ENCODE data around the gene MASTL.

The MASTL gene

GRCh38 chr10:27150261-27150660 is 4.9 kb upstream of the MASTL start:
- TF ChIP-seq CTCF (IDR thresholded peaks at IDR 0.05; ENCODE audit: low read depth, low read length): no peak
- DNase-seq (ENCODE audit: low read depth in 2 of 2): no peak
- H3K4me3 ChIP-seq (replicated peaks in 1 of 2; ENCODE audit: low read depth in 2 of 2, low read length in 2 of 2): no peak overlapping the region

- peak overlapping the region; percentile 65 to 95 for H3K4me3 ChIP-seq (replicated peaks in 1 of 2; ENCODE audit: low read depth in 2 of 2, low read length in 2 of 2)
- DNase-seq (ENCODE audit: low read depth in 2 of 2): no peak
- TF ChIP-seq CTCF (IDR thresholded peaks at IDR 0.05; ENCODE audit: low read depth, low read length): no peak
These were observed 2.5 kb upstream of the MASTL start for GRCh38 chr10:27152687-27153086.

GRCh38 chr10:27153329-27153728 is 1.8 kb upstream of the MASTL start:
- H3K4me3 ChIP-seq (replicated peaks in 1 of 2; ENCODE audit: low read depth in 2 of 2, low read length in 2 of 2): peak overlapping the region; percentile 65 to 95
- TF ChIP-seq CTCF (IDR thresholded peaks at IDR 0.05; ENCODE audit: low read depth, low read length): no peak
- DNase-seq (ENCODE audit: low read depth in 2 of 2): no peak

GRCh38 chr10:27153845-27154193 is 1.3 kb upstream of the MASTL start:
- peak; percentile 25 to 27 for DNase-seq (ENCODE audit: low read depth in 2 of 2)
- peak overlapping the region; percentile 65 to 95 for H3K4me3 ChIP-seq (replicated peaks in 1 of 2; ENCODE audit: low read depth in 2 of 2, low read length in 2 of 2)
- TF ChIP-seq CTCF (IDR thresholded peaks at IDR 0.05; ENCODE audit: low read depth, low read length): no peak

GRCh38 chr10:27156566-27156965 is 1.4 kb downstream of the MASTL start:
- H3K4me3 ChIP-seq (replicated peaks in 1 of 2; ENCODE audit: low read depth in 2 of 2, low read length in 2 of 2): peak overlapping the region; percentile 65 to 95
- peak in 1 of 2 donors; percentile 6 for DNase-seq (ENCODE audit: low read depth in 2 of 2)

GRCh38 chr10:27157150-27157549 is 2.0 kb downstream of the MASTL start:
- no peak for TF ChIP-seq CTCF (IDR thresholded peaks at IDR 0.05; ENCODE audit: low read depth, low read length)
- DNase-seq (ENCODE audit: low read depth in 2 of 2): peak; percentile 15 to 21
- no peak overlapping the region for H3K4me3 ChIP-seq (replicated peaks in 1 of 2; ENCODE audit: low read depth in 2 of 2, low read length in 2 of 2)

- H3K4me3 ChIP-seq (replicated peaks in 1 of 2; ENCODE audit: low read depth in 2 of 2, low read length in 2 of 2): no peak overlapping the region
These were observed 3.3 kb downstream of the MASTL start for GRCh38 chr10:27158421-27158820.

More at GRCh38 chr10:27158421-27158820, 3.3 kb downstream of the MASTL start:
- no peak for TF ChIP-seq CTCF (IDR thresholded peaks at IDR 0.05; ENCODE audit: low read depth, low read length)
- peak in 1 of 2 donors; percentile 41 for DNase-seq (ENCODE audit: low read depth in 2 of 2)

Measured in cardiac fibroblast (primary cell).